ENCODE measurements around the gene ZNF292.
"Not testable (repeated sequence)": the region's sequence is repeated elsewhere in the genome, so short reads cannot be mapped to it uniquely, and the experiment has no call there.

Gene ZNF292

GRCh38 chr6:87154993-87155841, at the start of gene ZNF292:
Gene ZNF292 (plus strand): TSS chr6:87155565. CDS start chr6:87155592, 27 bp downstream.
- no peak for FAIRE-seq

GRCh38 chr6:87105823-87106222, 49.5 kb upstream of the ZNF292 start:
- FAIRE-seq = no peak

GRCh38 chr6:87110636-87111035, 44.7 kb upstream of the ZNF292 start:
- no peak for FAIRE-seq

- no peak for FAIRE-seq
Observed at GRCh38 chr6:87115402-87116135, 39.8 kb upstream of the ZNF292 start.

- FAIRE-seq = no peak
Observed at GRCh38 chr6:87116922-87117321, 38.4 kb upstream of the ZNF292 start.

- FAIRE-seq = no peak
Observed at GRCh38 chr6:87118054-87118453, 37.3 kb upstream of the ZNF292 start.

- FAIRE-seq = no peak
Observed at GRCh38 chr6:87122477-87122876, 32.9 kb upstream of the ZNF292 start.

GRCh38 chr6:87124074-87124473, 31.3 kb upstream of the ZNF292 start:
- no peak for FAIRE-seq

- FAIRE-seq = no peak
Observed at GRCh38 chr6:87126501-87126900, 28.9 kb upstream of the ZNF292 start.

- no peak for FAIRE-seq
Observed at GRCh38 chr6:87127737-87128136, 27.6 kb upstream of the ZNF292 start.

- FAIRE-seq = no peak
Observed at GRCh38 chr6:87136963-87137362, 18.4 kb upstream of the ZNF292 start.

- FAIRE-seq = no peak
Observed at GRCh38 chr6:87139236-87139635, 16.1 kb upstream of the ZNF292 start.

GRCh38 chr6:87139927-87140326, 15.4 kb upstream of the ZNF292 start:
- FAIRE-seq = not testable (repeated sequence)

- no peak for FAIRE-seq
Observed at GRCh38 chr6:87146363-87146762, 9.0 kb upstream of the ZNF292 start.

GRCh38 chr6:87150406-87150805, 5.0 kb upstream of the ZNF292 start:
- FAIRE-seq = no peak

- no peak for FAIRE-seq
Observed at GRCh38 chr6:87151471-87151780, 3.9 kb upstream of the ZNF292 start.

GRCh38 chr6:87151781-87152525, 3.4 kb upstream of the ZNF292 start:
- no peak for FAIRE-seq

GRCh38 chr6:87152526-87152955, 2.8 kb upstream of the ZNF292 start:
- no peak for FAIRE-seq

GRCh38 chr6:87154641-87154992, 748 bp upstream of the ZNF292 start:
- FAIRE-seq = no peak

- FAIRE-seq = no peak
Observed at GRCh38 chr6:87155842-87156815, 764 bp downstream of the ZNF292 start.

- FAIRE-seq = not testable (repeated sequence)
Observed at GRCh38 chr6:87157596-87157995, 2.2 kb downstream of the ZNF292 start.

- FAIRE-seq = no peak
Observed at GRCh38 chr6:87161299-87161698, 5.9 kb downstream of the ZNF292 start.
